Measurements from ENCODE around the gene SLFN12.
"Not testable (repeated sequence)": the region's sequence is repeated elsewhere in the genome, so short reads cannot be mapped to it uniquely, and the experiment has no call there.

Gene SLFN12

GRCh38 chr17:35432176-35433074 lies at the start of gene SLFN12:
Gene SLFN12, minus strand, starts transcription at chr17:35432500. Its CDS starts 9,472 bp downstream, at chr17:35423028.
- DNase-seq: peak; percentile 38 to 53
- Mint-ChIP-seq H3K27me3 (no peaks in the 10 kb centered on the region), H3K27ac (peak within 1 kb of the TSS; percentile 96 to 98), H3K4me3 (peak within 1 kb of the TSS; percentile 96 to 97), H3K4me1 (peaks cover 72% of the 10 kb centered on the region), H3K9me3 (no peaks in the 10 kb centered on the region)
- peak; percentile 84 for ATAC-seq

DNA sequence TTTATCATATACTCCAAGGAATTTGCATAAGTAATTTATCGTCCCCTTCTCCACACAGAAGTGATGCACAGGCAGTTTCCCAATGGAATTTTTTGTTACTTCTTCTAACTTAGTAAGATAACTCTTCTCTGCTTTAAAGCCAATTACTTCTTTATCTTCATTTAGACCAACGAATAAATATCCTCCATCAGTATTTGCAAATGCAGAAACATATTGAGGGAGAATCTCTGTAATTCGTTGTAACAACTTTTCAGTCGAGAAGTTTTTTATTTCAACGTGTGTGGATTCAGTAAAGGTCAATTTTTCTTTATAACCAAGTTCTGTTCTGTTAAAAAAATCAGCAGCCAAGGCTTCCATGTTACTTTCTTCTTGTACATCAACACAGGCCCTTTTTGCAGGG lies 47.0 kb upstream of the SLFN12 start:
- no peak overlapping the region for H3K4me3 Mint-ChIP-seq
- ATAC-seq (no peak), DNase-seq (no peak)
- H3K9me3 Mint-ChIP-seq: peaks cover 7 to 36% of the 10 kb centered on the region in 2 donors
- H3K27ac Mint-ChIP-seq: no peak overlapping the region
- H3K4me1 Mint-ChIP-seq: peaks cover 23% of the 10 kb centered on the region
- no peaks in the 10 kb centered on the region for H3K27me3 Mint-ChIP-seq

DNA sequence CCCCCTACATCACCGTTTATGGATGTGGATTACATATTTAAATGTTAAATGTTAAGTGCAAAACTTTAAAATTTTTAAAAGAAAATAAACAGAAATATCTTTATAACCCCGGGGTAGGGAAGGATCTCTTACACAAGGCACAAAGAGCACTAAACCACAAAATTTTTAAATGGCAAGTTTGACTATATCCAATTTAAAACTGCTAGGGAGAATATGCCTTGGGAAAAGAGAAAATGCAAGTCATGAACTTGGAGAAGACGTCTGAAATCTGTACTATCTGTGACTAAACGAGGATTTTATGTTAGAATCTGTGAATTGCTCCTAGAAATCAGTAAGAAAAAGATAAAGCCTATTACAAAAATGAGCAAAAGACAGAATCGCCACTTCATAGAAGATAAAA lies 44.9 kb upstream of the SLFN12 start:
- DNase-seq (no peak), ATAC-seq (no peak)
- Mint-ChIP-seq H3K27me3 (no peaks in the 10 kb centered on the region), H3K4me3 (no peak overlapping the region), H3K4me1 (peaks cover 17% of the 10 kb centered on the region), H3K9me3 (peaks cover 16 to 31% of the 10 kb centered on the region in 2 donors), H3K27ac (no peak overlapping the region)

DNA sequence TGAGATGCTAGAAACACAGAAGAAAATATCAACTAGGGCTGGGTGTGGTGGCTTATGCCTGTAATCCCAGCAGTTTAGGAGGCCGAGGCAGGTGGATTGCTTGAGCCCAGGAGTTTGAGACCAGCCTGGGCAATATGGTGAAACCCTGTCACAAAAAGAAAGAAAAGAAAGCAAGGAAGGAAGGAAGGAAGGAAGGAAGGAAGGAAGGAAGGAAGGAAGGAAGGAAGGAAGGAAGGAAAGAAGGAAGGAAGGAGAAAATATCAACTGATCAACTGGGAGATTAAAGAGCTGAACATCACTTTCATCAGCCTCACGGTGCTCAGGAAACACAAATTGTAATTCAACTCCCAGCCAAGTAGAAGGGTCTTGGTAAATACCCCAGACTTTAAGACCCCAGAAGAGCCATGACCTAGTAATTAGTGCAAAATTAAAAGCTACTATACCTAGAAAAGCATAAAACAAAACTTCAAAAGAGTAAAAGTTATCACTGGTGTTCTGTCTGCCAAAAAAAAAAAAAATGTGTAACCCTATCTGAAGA lies 44.1 kb upstream of the SLFN12 start:
- DNase-seq: no peak
- H3K9me3 Mint-ChIP-seq: peaks cover 20 to 31% of the 10 kb centered on the region in 2 donors
- peaks cover 12% of the 10 kb centered on the region for H3K4me1 Mint-ChIP-seq
- H3K27me3 Mint-ChIP-seq: no peaks in the 10 kb centered on the region
- ATAC-seq: no peak
- peak overlapping the region; percentile 7 to 30 for H3K27ac Mint-ChIP-seq
- no peak overlapping the region for H3K4me3 Mint-ChIP-seq

DNA sequence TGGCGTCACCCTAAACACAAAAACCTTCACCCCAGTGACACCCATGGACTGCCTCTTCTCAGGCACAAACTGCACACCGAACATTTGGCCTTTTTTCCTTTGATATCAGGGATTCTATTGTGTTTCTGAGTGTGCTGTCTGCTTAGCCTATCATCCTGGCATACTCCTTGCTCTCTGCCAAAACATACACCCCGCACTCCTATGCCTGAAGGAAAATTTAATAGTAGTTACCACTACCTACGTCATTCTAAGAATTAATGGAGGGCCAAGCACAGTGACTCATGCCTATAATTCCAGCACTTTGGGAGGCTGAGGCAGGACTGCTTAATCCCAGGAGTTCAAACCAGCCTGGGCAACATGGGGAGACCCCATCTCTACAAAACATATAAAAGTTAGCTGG lies 36.2 kb upstream of the SLFN12 start:
- no peak overlapping the region for H3K27ac Mint-ChIP-seq
- H3K27me3 Mint-ChIP-seq: no peaks in the 10 kb centered on the region
- H3K9me3 Mint-ChIP-seq: peaks cover 13 to 14% of the 10 kb centered on the region in 2 donors
- ATAC-seq: no peak
- no peak overlapping the region for H3K4me3 Mint-ChIP-seq
- H3K4me1 Mint-ChIP-seq: peaks cover 19% of the 10 kb centered on the region
- no peak for DNase-seq

GRCh38 chr17:35467824-35468223 lies 35.5 kb upstream of the SLFN12 start:
- Mint-ChIP-seq H3K4me1 (peaks cover 19% of the 10 kb centered on the region), H3K27ac (no peak overlapping the region), H3K27me3 (no peaks in the 10 kb centered on the region), H3K4me3 (peak overlapping the region in 1 of 2 donors; percentile 32), H3K9me3 (peaks cover 11% of the 10 kb centered on the region in 2 donors)
- DNase-seq (no peak), ATAC-seq (no peak)

- H3K27me3 Mint-ChIP-seq: no peaks in the 10 kb centered on the region
- peak overlapping the region; percentile 76 to 84 for H3K4me3 Mint-ChIP-seq
- DNase-seq (peak; percentile 49 to 60), ATAC-seq (peak; percentile 91)
- peak overlapping the region; percentile 70 to 84 for H3K27ac Mint-ChIP-seq
- H3K4me1 Mint-ChIP-seq: peaks cover 20% of the 10 kb centered on the region
- H3K9me3 Mint-ChIP-seq: peaks cover 20 to 21% of the 10 kb centered on the region in 2 donors
Measured at GRCh38 chr17:35460354-35460851, 28.1 kb upstream of the SLFN12 start.

DNA sequence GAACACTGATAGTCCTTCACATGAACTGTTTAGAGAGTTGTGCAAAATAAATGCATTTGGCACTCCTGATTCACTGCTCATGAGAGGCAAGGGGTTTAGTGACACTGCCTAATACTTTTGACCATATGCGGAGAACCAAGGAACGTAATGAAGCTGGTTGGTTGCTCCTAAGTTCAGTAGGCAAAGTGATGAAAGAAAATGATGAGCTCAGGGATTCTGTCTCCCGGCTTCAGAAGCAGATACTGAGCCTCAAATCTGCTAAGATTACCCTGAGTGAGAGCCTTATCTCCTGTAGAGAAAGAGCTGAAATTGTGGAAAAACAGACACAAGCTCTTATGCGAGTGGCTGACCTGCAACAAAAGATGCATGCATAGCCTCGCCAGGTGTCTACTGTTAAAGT lies 21.7 kb upstream of the SLFN12 start:
- peaks cover 20 to 23% of the 10 kb centered on the region in 2 donors for H3K9me3 Mint-ChIP-seq
- not testable (repeated sequence) for H3K27me3 Mint-ChIP-seq, H3K27ac Mint-ChIP-seq, ATAC-seq, H3K4me3 Mint-ChIP-seq, DNase-seq, H3K4me1 Mint-ChIP-seq

GRCh38 chr17:35453171-35453570 lies 20.9 kb upstream of the SLFN12 start:
- H3K27ac Mint-ChIP-seq: no peak overlapping the region
- no peaks in the 10 kb centered on the region for H3K27me3 Mint-ChIP-seq
- H3K4me3 Mint-ChIP-seq: no peak overlapping the region
- H3K4me1 Mint-ChIP-seq: peaks cover 16% of the 10 kb centered on the region
- DNase-seq (no peak), ATAC-seq (no peak)
- H3K9me3 Mint-ChIP-seq: peaks cover 16 to 17% of the 10 kb centered on the region in 2 donors

DNA sequence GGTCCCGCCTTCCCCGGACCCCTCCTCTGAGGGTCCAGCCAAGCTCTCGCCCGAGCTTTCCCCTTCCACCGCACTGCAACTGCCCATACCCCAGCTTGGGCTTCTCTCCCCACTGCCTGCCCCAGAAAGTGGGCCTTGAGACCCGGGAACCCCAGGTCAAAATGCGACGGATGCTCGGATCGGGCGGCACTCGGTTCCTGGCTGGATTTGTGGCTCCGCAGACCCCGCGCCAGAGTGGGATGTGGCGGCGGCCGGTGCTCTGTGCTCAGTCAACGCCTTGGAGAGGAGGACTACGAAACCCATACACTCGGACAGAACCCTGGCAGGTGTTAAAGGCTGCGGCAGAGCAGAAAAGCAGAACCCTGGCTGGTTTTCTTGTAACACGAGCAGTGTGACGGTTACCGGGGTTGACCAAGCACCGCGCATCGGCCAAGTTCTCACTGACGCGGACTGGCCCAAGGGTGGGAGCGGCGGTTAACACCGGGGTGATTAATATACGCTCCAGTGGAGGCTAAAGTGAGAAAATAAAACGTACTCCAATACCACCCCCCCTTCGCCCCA lies 17.2 kb upstream of the SLFN12 start:
- peak overlapping the region in 1 of 2 donors; percentile 27 for H3K4me3 Mint-ChIP-seq
- H3K27ac Mint-ChIP-seq: no peak overlapping the region
- no peak for DNase-seq
- ATAC-seq: no peak
- H3K4me1 Mint-ChIP-seq: peaks cover 36% of the 10 kb centered on the region
- H3K27me3 Mint-ChIP-seq: no peaks in the 10 kb centered on the region
- H3K9me3 Mint-ChIP-seq: peaks cover 0 to 2% of the 10 kb centered on the region in 2 donors

- ATAC-seq (no peak), DNase-seq (no peak)
- Mint-ChIP-seq H3K27me3 (no peaks in the 10 kb centered on the region), H3K4me1 (peaks cover 36% of the 10 kb centered on the region), H3K9me3 (no peaks in the 10 kb centered on the region), H3K4me3 (peak overlapping the region; percentile 76 to 79), H3K27ac (peak overlapping the region in 1 of 2 donors; percentile 48)
Measured at GRCh38 chr17:35448899-35449227, 16.6 kb upstream of the SLFN12 start.

DNA sequence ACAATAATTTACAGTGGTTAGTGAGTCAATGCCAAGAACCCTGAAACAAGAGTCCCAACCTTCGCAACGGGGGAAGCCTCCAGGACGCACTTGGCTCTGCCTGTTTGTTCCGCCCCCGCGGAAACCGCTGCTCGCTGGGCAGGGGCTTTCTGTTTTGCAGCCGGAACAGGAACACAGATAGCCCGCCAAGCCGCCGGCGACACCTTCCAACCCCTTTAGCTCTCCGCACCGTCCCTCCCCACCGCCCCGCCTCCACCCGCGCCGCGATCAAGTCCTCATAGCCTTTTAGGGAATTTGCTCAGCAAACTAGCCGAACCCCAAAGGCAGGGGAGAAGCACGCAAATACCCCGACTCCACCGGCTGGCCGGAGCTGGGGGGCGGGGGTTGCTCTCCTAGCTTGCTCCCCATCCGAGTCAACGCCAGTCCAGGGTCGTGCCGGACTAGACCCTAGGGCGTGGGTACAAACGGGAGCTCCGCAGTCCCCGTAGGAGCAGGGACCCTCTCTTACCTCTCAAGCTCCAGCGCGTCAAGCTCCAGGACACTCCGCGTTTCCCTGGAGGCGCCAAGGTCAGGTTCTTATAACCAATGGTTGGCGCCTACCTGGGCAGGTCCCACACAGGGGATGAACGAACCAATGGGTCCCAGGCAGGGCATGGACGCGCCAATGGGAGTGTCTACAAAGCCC lies 16.1 kb upstream of the SLFN12 start, which contains the start of gene SLFN13:
Gene SLFN13, minus strand, starts transcription at position 553 of the 685 bp plus-strand sequence. CDS start 3,086 bp downstream, outside the sequence.
- Mint-ChIP-seq H3K27me3 (no peaks in the 10 kb centered on the region), H3K4me1 (peaks cover 36% of the 10 kb centered on the region), H3K27ac (peak within 1 kb of the TSS; percentile 48 to 88), H3K4me3 (peak within 1 kb of the TSS; percentile 76 to 79), H3K9me3 (no peaks in the 10 kb centered on the region)
- peak; percentile 92 to 96 for DNase-seq
- ATAC-seq: peak; percentile 99

DNA sequence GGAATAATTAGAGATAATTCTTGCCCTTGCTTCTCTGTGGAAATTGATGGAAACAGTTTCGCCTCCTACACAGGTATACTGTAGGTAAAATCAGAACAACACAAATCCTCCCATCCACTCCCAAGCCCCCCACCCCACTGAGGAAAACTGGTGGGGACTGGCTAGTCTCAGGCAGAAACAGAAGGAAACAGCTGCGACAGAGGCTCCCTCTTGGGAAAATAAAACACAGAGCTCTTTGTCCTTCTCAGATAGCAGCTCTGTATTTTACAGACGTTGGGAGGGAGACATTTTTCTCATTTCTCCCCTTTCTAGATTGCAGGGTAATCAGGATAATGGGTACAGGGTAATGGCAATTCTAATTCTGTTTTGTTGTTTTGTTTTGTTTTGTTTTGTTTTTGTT lies 15.2 kb upstream of the SLFN12 start:
- Mint-ChIP-seq H3K4me1 (peaks cover 36% of the 10 kb centered on the region), H3K27me3 (no peaks in the 10 kb centered on the region), H3K4me3 (peak overlapping the region; percentile 76 to 79), H3K27ac (peak overlapping the region in 1 of 2 donors; percentile 12), H3K9me3 (no peaks in the 10 kb centered on the region)
- no peak for ATAC-seq
- DNase-seq: no peak

DNA sequence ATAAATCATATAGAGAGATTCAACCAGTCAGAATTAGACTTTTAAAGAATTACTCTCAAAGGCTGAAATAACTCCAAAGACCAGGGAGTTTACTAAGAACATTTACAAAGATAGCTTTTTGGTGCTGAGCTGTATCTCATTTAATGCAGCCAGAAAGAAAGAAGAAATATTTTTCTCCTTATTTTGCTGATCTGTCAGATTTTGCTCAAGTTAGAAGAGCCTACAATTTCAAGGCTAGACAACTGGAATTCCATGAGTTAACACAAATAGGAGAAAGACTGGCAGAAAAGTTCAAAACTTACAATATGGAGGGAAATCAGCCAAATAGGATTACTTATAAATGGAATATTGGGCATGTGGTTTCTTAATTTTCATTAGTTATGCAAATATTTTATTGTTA lies 6.1 kb upstream of the SLFN12 start:
- DNase-seq (no peak), ATAC-seq (no peak)
- H3K4me3 Mint-ChIP-seq: no peak overlapping the region
- H3K4me1 Mint-ChIP-seq: peaks cover 13% of the 10 kb centered on the region
- H3K27ac Mint-ChIP-seq: no peak overlapping the region
- H3K27me3 Mint-ChIP-seq: no peaks in the 10 kb centered on the region
- no peaks in the 10 kb centered on the region for H3K9me3 Mint-ChIP-seq

All from stimulated activated naive CD8-positive, alpha-beta T cell treated with anti-CD3 and anti-CD28 coated beads, Interleukin-15, amount 100 ng/mL, for 72 hours (primary cell).